NOMO-1 treated with dmso at 0.1 percent for 144 hours (cell line): ENCODE data around the gene GALNT12.

Experiments
- DNase-seq: peaks from one replicate; lab custom pipeline; 2025; ENCODE audit not compliant: unreplicated experiment; lab: John Stamatoyannopoulos, UW

GALNT12 gene

DNA sequence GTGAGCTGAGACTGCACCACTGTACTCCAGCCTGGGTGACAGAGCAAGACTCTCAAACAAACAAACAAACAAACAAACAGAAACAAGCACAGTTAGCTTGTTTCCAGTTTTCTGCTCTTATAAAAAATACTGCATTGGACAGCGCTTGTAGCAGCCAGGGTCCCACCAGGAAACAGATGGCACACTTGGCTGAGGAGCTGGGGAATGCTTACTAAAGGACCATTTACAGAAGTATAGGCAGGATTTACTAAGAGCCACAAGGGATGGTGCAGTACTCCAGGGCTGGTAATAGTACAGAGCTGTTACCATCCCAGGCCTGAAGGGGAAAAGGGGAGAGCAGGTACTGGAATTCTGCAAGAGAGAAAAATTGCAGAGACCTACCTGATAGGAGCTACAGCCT lies 5.9 kb upstream of the GALNT12 start:
- no peak for DNase-seq

DNA sequence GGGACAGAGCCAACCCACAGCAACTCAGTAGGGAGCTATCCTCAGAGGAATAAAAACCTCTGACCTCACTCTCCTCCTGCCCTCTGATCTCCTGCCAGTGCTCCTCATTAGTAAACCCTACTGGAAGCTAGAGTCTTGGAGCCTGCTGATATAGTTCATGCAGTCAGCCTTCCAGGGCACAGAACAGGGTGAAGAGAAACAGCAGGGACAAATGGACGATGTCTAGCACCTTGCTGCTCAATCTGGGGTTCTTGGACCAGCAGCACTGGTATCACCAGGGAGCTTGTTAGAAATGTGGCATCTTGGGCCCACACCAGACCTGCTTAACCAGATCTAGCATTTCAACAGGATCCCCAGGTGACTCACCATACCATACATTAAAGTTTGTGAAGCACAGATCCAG lies 5.5 kb upstream of the GALNT12 start:
- DNase-seq: no peak

DNA sequence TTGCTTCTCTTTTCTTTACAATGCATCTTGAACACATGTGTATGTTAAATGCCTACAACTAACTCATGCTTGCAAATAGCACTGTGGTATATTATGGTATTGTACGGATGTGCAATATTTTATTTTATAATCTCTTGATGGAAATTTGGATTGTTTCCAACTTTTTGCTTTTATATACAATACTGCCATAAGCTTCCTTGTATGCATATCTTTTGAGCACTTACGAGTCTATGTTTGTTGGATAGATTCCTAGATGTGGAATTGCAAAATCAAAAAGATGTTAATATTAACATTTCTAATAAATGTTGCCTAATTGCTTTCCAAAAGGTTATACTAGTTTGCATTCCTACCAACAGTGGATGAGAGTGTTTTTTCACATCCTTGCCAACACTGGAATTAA lies 3.4 kb upstream of the GALNT12 start:
- DNase-seq: no peak

DNA sequence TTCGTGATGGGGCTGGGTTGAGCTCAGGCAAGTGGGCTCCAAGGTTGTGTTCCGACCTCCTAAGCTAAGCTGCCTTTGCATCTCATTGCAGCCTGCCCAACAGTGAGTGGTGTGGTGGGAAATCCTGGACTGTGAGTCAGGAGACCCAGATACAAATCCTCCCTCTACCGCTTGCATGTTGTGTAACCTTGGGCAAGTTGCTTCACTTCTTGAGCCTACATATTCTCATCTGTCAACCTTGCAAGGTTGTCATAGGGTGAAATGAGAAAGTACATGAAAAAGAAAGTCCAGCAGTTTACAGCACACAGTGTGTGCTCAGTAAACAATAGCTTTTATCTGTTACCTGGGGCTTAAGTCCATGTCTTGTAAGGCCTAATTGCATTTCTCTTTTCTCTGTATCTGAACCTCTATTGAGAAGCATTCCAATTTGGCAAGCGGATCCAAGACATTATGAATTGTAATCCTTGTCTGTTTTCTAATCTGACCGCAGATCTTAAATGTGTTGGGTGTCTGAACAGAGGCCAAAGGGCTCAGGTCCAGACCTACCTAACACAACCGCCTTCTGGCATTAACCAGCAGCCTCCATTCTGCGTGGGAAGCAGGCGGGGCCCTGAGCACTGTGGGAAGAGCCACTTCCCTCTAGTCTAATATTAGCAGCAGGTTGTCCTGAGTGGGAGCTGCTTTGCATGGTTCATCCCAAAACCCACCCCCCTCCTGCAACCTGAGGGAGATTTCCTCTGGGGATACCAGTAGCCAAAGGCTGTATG lies 1.8 kb upstream of the GALNT12 start:
- peak; percentile 56 for DNase-seq

DNA sequence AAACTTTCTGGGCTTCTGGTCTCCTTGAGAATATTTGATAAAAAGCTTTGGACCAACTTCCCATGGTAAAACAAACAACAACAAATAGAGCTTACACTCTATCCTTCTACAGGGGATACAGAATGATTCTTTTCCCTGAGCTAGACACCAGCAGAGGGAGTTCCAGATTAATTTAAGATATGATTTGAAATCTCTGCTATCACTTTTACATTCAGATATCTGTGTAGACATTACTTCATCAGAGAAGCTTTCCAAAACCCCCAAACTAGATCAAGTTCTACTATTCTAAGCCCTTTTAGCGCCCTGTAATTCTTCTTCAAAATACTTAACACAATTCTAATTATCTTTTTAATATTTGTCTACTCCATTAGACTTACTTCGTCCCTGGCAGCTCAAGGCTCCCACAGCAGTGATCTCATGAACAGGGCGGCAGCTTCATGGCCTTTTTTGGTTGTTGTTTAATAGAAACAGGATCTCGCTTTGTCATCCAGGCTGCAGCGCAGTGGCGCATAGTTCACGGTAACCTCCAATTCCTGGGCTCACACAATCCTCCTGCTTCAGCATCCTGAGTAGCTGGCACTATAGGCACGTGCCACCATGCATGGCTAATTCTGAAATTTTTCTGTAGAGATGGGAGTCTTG lies 955 bp upstream of the GALNT12 start:
- no peak for DNase-seq

DNA sequence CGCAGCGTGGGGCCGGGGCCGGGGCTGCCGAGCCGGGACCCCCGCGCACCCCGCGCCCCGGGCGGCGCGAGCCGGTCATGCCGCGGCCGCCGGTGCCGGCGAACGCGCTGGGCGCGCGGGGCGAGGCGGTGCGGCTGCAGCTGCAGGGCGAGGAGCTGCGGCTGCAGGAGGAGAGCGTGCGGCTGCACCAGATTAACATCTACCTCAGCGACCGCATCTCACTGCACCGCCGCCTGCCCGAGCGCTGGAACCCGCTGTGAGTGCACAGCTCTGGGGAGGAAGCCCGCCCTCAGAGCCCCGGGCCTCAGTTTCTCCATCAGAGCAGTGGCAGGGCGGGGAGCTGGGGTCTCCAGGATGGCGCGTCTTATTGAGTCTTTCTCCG lies 335 bp downstream of the GALNT12 start:
- no peak for DNase-seq

DNA sequence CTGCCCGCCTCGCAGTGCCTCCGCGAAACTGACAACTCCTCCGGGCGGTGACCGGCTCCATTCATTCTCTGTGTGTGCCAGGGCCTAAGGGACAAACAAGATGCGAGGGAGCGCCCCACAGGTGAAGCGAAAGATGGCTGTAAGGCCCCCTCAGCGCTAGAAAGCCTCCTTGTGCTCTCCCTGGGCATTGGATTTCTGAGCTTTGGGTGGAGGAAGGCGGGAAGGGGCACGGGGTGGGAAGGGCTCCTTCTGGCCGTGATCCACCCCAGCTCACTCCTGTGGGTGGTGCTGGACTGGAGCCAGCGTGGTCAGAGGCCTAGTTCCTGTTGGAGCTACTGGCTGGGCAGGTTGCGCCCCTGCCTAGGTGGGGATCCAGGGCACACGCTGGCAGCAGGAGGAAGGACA lies 943 bp downstream of the GALNT12 start:
- DNase-seq: no peak

DNA sequence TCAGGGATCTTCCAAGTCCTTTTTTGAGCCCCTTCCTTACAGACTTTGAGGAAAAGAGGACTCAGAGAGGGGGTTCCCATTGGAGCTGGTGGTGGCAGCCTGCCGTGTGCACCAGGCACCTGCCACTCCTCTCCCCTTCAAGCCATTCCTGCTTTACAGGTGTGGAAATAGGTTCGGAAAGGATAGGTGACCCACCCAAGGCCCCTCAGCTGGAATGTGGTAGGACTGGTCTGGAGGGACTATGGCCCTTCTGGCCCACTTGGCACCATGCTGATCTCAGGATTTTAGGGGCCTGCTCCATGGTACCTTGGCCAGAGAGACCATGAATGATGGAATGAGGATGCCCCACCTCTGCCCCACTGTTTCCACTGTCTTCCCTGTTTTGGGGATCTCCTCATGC lies 1.4 kb downstream of the GALNT12 start:
- no peak for DNase-seq

DNA sequence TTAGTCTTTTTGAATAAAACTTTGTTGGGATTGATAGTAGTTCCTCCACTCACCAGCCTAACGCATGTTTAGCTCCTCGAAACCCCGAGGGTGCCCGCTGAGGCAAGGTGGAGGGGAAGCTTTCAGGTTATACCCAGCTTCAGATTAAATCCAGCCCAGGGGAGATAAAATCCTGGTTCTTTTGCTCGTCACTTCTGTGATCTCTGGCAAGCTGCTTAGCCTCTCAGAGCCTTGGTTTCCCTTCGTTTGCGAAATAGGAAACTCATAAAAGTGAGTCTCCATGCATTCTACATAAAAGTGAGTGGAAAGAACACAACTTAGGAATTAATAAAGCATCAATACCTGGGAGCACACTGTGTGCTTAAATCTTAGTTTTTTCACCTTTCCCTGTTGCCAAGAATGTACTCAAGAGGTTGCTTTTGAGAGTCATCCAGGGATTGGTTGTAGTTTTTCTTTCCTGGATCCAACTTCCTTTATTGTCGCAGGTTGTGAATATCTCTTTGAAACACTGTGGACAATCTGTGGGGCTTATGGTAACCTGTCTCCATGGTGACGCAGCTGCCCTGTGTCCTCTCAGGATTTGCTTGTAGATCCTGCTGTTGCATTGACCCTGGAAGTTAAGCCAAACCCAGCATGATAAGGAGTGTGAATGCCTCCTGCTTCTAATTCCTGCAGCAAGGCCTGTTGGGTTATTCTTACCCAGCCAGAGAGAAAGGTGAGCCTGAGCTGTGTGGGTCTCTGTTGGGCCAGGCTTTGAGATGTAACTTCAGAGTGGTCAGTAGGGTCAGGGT lies 2.0 kb downstream of the GALNT12 start:
- DNase-seq: no peak

DNA sequence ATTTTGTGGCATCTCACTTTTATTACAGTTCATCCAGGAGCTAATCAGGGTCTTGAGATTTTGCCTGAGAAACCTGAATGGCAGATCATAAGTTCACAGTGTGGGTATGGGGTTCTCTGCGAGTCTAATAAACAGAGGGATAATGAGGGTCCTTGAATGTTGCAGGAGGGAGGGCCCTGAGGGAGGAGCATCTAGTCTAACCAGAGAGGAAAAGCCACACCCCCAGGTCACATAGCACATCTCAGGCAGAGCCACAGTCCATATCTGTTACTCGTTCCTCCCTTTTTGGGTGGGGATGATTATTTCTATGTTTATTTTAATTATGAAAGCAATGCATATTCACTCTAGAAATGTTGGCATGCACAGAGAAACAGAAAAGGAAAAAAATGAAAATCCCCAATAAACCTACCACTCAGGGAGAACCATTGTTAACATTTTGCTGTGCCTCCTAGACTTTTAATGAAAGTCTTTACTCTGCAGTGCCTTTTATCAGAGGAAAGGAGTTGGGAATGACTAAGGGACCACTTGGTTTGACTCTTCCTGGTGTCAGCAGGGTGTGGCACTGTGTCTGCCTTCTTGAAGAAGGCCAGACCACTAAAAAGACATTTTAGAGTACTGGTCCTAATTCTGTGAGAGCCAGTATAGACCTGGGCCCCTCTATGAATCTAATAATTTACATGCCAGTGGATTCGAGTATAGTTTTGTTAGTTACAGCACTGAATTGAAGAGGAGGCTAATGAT lies 2.8 kb downstream of the GALNT12 start:
- DNase-seq: no peak

DNA sequence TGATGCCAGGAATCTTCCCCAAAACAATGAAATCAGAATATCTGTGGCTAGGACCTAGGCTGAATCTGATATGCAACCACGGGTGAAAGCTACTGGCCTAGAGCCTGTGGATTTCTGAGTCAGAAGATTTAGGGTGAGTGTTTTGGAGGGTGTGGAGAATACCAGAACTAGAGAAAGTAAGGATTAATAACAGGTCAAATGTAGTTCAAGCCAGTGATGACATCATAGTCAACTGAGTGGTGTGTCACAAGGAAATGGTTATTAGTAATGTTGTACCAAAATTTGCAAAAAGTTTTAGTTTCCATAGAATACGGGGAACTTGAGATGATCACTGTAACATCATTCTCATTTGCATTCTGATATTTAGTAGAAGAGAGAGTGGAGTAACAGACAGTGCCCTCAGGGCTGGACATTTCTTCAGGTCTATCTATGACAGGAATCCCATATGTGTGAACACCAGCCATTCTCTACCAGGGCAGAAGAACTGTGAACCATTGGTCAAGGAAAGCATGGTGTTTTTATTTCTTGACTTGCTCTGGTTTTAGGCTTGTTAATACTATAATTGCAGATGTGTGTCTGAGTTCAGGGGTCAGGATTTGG lies 3.7 kb downstream of the GALNT12 start:
- no peak for DNase-seq

DNA sequence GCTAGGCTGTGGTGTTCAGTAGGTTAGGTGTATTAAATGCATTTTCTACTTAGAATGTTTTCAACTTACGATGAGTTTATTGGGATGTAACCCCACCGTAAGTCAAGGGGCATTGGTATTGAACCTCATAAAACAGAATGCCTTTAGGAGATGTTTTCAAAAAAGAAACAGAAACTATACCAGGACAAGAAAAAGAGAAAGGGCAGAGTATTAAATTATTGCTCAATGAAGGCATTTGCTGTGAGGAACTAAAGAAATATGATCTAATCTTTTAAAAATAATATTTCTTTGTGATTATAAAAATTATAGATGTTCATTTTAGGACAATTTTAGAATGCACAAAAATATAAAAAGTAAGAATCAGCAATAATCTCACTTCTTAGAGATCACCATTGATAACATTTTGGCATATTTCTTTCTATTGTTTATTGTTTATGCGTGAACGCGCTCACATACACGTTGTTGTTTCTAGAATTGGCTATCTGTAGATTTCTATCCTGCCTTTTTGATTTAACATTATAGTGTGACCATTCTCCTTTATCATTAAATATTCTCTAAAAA lies 8.0 kb downstream of the GALNT12 start:
- no peak for DNase-seq

DNA sequence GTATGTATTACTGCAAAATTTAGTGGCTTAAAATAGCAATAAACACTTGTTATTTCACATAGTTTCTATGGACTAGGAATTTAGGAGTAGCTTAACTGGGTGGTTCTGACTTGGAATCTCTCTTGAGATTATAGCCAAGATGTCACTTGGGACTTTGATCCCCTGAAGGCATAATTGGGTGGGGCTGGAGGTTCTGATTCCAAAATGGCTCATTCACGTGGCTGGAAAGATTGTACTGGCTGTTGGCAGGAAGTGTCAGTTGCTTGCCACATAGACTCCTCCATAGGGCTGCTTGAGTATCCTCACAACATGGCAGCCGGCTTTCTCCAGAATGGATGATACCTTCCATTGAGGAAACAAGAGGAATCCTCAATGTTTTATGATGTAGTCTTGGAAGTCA lies 11.3 kb downstream of the GALNT12 start:
- no peak for DNase-seq

DNA sequence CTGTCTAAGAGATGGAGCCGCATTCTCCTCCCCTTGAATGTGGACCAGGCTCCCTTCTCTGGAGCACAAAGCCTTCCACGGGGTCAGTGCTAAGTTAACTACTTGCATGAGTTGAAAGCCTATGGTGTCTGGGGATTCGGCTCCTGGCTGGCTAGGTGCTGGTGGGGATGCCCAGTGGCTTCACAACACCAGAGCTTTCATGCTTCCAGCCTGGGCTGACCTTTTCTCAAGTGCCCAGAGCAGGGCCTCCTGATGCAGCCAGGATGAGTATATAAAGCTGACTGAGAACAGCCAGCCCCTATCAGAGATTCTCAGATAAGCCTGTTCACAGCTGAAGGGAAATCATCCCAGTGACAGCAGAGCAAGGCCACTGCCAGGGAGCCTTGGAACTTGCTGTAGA lies 11.8 kb downstream of the GALNT12 start:
- no peak for DNase-seq

DNA sequence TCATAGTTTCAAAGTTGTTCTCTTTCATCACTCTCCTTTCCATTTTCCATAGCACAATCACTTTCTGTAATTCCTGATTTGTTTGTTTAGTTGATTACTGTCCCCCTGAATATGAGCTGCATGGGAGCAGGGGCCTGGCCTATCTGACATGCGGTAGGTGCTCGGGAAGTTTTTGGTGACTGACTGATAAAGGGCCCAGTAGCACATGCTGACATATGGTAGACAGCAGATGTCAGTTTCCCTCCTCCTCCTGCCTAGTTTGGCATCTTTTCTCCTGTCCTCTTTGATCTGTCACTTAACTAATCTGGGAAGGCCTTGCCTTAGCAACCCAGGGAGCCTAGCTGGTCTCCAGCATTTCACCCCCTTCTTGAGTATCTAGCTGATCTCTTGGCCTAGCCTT lies 14.4 kb downstream of the GALNT12 start:
- no peak for DNase-seq

DNA sequence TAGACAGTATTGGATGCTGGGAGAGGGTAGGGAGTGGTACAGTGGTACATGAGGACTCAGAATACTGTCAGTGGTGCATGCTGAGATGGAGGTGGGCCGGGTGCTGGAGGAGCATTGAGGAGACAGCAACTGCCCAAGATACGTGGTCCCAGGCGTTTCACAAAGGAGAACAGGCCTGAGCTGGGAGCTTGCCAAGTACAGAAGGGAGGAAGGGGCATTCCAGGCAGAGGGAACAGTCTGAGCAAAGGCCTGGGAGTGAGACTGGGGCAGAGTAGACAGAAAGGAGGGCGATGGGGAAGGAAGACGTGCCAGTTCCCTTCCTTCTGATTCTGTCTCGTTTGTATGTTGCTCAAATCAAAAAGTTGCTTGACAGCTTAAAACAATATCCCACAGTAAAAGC lies 15.2 kb downstream of the GALNT12 start:
- DNase-seq: no peak

DNA sequence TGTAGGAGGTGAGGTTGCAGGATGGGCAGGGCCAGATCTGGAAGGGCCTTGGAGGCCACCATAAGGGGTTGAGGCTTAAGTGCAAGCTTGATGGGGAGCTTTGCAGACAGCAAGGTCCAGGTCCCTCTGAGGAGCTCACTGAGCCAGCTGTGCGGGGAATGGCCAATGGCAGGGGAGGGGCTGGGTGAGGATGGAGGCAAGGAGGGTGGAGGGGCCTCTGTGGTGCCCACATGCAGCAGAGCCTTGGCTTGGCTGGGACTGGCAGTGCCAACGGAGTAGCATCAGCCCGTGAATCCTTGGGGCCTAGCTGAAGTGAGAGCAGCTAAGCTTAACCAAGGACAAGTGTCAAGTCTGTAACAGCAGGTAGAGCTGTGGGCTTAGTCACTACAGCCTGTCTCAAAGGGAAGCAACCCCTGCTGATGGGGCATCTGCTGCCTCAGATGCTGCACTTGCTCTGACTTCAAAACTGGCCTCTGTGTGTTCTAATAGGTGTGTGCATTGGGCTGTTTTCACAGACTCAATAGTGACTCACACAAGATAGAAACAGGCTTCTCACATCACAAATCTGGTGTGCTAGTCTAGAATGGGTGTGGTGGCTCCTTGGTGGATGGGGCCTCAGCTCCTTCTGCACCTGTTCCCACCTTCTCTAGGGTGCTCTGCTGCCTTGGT lies 16.3 kb downstream of the GALNT12 start:
- DNase-seq: no peak

DNA sequence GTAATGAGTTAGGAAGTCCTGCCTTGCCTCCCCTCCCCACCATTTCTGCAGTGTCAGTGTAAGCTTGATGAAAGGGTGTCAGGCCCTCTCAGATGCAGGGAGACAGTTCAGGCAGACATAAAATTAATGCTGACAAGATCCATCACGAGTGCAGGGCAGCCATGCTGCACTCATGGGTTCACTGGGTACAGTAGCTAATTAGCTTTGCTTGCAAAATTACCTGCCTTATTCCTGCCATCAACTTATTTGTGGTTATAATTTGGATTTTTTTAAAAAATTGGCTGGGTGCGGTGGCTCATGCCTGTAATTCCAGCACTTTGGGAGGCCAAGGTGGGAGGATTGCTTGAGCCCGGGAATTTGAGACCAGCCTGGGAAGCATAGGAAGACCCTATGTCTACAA lies 17.9 kb downstream of the GALNT12 start:
- no peak for DNase-seq

DNA sequence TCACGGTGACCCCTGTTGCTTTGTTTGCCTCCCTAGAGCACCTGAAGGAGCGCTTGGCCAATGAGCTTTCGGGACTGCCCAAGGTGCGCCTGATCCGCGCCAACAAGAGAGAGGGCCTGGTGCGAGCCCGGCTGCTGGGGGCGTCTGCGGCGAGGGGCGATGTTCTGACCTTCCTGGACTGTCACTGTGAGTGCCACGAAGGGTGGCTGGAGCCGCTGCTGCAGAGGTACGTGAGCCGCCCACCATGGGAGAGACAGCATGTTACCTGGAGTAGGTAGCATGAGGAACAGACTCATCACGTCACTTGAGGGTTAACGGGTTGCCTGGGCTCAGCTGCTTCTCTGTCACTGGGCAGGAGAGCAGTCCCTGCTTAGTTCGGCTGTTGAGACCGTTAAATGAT lies 19.2 kb downstream of the GALNT12 start:
- no peak for DNase-seq

DNA sequence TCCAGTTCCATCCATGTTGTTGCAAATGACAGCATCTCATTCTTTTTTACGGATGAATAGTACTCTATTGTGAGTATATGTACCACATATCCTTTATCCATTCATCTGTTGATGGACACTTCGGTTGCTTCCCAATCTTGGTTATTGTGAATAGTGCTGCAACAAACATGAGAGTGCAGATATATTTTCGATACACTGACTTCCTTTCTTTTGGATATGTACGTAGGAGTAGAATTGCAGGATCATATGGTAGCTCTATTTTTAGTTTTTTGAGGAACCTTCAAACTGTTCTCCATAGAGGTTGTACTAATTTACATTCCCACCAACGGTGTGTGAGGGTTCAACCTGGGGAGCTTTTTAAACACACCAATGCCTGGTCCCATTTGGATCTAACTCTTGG lies 22.3 kb downstream of the GALNT12 start:
- DNase-seq: no peak
